ENCODE results near the gene MMP2. TPM values are rescaled to one million over a fixed set of nuclear protein-coding genes. Genes with fewer than 3 reads are reported as not detected.

MMP2 gene
- total RNA-seq, 1 donor from 2014 or later = not detected

DNA sequence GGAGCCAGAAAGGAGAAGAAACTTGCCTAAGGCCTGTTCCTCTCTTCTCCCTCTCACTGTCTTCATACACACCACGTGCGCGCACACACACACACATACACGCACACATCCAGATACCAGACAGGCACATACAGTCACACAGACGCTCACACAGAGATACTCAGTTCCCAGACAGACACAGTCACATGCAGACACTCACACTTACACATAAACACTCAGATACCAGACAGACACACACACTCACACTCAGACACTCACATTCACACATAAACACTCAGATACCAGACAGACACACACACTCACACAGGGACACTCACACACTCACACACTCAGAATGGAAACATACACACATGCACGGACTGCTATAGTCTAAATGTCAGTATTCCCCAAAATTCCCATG is 24.1 kb upstream of the MMP2 start:
- intact Hi-C loops (cut with micrococcal nuclease) = no loop called here
- Mint-ChIP-seq H3K4me3 (no peak overlapping the region), H3K27ac (no peak overlapping the region), H3K4me1 (no peaks in the 10 kb centered on the region), H3K36me3 (ENCODE audit: low read depth) (no peaks in the 10 kb centered on the region), H3K27me3 (no peaks in the 10 kb centered on the region), H3K9me3 (no peaks in the 10 kb centered on the region)
- DNase-seq = no peak

- intact Hi-C loops (cut with micrococcal nuclease) = no loop called here
- no peak for DNase-seq
- no peaks in the 10 kb centered on the region for H3K27me3 Mint-ChIP-seq
- H3K4me3 Mint-ChIP-seq = no peak overlapping the region
- no peaks in the 10 kb centered on the region for H3K36me3 Mint-ChIP-seq (ENCODE audit: low read depth)
- no peak overlapping the region for H3K27ac Mint-ChIP-seq
- H3K9me3 Mint-ChIP-seq = no peaks in the 10 kb centered on the region
- H3K4me1 Mint-ChIP-seq = peaks cover 6% of the 10 kb centered on the region
Observed at GRCh38 chr16:55462241-55462640, 16.8 kb upstream of the MMP2 start.

DNA sequence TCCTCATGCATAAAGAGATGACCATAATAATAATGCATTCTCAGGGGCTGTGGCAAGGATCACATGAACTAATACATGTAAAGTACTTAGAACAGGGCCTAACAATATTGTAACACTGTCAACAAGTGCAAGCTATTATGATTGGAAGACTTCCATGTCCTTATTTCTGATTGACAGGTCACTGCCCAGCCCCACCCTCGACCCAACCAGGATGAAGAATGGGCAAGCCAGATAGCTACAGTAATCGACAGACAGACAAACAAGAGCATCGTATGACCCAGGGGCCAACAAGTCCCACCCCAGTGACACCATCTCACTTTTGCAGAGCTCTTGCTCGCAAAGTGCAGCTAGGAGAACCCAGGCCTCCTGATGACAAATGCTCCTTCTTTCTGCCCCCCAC is 14.6 kb upstream of the MMP2 start:
- no peak for DNase-seq
- intact Hi-C loops (cut with micrococcal nuclease) = no loop called here
- Mint-ChIP-seq H3K4me3 (no peak overlapping the region), H3K27ac (no peak overlapping the region), H3K9me3 (no peaks in the 10 kb centered on the region), H3K36me3 (ENCODE audit: low read depth) (no peaks in the 10 kb centered on the region), H3K4me1 (peaks cover 6% of the 10 kb centered on the region), H3K27me3 (no peaks in the 10 kb centered on the region)

GRCh38 chr16:55465077-55465896 is 13.7 kb upstream of the MMP2 start:
- Mint-ChIP-seq H3K4me3 (no peak overlapping the region), H3K36me3 (ENCODE audit: low read depth) (no peaks in the 10 kb centered on the region), H3K27me3 (no peaks in the 10 kb centered on the region), H3K4me1 (peaks cover 6% of the 10 kb centered on the region), H3K9me3 (no peaks in the 10 kb centered on the region), H3K27ac (peak overlapping the region; percentile 42)
- DNase-seq = peak; percentile 95
- intact Hi-C loops (cut with micrococcal nuclease) = loop anchor here (1.0 kb wide), 3 partner anchors 78 to 378 kb away; no protein-coding TSS in a partner anchor

- Mint-ChIP-seq H3K27me3 (no peaks in the 10 kb centered on the region), H3K4me3 (no peak overlapping the region), H3K36me3 (ENCODE audit: low read depth) (no peaks in the 10 kb centered on the region), H3K4me1 (peaks cover 6% of the 10 kb centered on the region), H3K9me3 (no peaks in the 10 kb centered on the region), H3K27ac (no peak overlapping the region)
- DNase-seq = no peak
- intact Hi-C loops (cut with micrococcal nuclease) = no loop called here
Observed at GRCh38 chr16:55466209-55466608, 12.8 kb upstream of the MMP2 start.

DNA sequence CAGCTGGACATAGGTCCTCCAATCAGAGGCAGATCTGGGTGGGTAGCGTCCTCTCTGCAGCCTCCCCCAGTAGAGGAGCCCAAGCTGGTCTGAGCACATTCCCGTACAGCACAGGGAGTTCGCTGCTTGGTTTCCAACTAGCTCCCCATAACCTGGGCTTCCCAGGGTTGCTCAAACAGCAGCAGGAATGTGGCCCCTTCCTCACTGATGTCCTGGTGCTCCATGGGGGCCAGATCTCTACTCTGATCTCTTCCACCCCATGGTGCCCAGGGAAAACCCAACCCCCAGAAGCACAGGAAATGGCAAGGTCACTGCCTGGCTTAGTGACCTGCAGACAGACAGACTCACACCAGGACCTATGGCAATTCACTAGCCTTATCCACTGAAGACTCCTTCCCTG is 11.1 kb upstream of the MMP2 start:
- Mint-ChIP-seq H3K4me1 (peaks cover 11% of the 10 kb centered on the region), H3K9me3 (no peaks in the 10 kb centered on the region), H3K27ac (no peak overlapping the region), H3K36me3 (ENCODE audit: low read depth) (no peaks in the 10 kb centered on the region), H3K27me3 (no peaks in the 10 kb centered on the region), H3K4me3 (no peak overlapping the region)
- DNase-seq = no peak
- intact Hi-C loops (cut with micrococcal nuclease) = no loop called here

- DNase-seq = no peak
- H3K27ac Mint-ChIP-seq = no peak overlapping the region
- H3K36me3 Mint-ChIP-seq (ENCODE audit: low read depth) = no peaks in the 10 kb centered on the region
- peaks cover 11% of the 10 kb centered on the region for H3K4me1 Mint-ChIP-seq
- intact Hi-C loops (cut with micrococcal nuclease) = no loop called here
- no peaks in the 10 kb centered on the region for H3K9me3 Mint-ChIP-seq
- no peaks in the 10 kb centered on the region for H3K27me3 Mint-ChIP-seq
- H3K4me3 Mint-ChIP-seq = no peak overlapping the region
Observed at GRCh38 chr16:55468352-55468990, 10.5 kb upstream of the MMP2 start.

DNA sequence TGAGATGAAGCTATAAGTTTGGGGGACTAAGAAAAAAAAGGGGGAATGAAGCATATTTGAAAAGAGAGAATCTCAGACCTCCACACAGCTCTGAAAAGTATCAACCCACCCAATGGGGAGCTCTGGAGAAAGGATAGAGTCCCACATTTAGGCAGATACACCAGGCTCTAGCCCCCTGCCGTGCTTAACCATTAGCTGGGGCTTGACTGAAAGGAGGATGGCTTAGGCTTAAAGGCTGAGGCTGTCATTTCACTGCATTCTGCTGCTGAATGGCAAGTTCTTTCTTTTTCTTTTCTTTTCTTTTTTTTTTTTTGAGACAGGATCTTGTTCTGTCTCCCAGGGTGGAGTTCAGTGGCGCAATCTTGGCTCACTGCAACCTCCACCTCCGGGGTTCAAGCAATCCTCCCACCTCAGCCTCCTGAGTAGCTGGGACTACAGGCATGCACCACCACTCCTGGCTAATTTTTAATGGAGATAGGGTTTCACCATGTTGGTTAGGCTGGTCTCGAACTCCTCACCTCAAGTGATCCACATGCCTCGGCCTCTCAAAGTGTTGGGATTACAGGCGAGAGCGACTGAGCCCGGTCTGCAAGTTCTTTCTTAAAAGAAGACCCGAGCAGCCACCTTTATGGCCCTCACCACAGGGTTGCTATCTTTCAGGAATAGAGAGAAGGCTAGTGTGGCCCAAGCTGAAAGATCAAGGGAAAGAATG is 9.0 kb upstream of the MMP2 start:
- no peaks in the 10 kb centered on the region for H3K36me3 Mint-ChIP-seq (ENCODE audit: low read depth)
- no peaks in the 10 kb centered on the region for H3K9me3 Mint-ChIP-seq
- H3K4me3 Mint-ChIP-seq = no peak overlapping the region
- H3K27ac Mint-ChIP-seq = no peak overlapping the region
- intact Hi-C loops (cut with micrococcal nuclease) = no loop called here
- no peak for DNase-seq
- no peaks in the 10 kb centered on the region for H3K27me3 Mint-ChIP-seq
- H3K4me1 Mint-ChIP-seq = peaks cover 11% of the 10 kb centered on the region

DNA sequence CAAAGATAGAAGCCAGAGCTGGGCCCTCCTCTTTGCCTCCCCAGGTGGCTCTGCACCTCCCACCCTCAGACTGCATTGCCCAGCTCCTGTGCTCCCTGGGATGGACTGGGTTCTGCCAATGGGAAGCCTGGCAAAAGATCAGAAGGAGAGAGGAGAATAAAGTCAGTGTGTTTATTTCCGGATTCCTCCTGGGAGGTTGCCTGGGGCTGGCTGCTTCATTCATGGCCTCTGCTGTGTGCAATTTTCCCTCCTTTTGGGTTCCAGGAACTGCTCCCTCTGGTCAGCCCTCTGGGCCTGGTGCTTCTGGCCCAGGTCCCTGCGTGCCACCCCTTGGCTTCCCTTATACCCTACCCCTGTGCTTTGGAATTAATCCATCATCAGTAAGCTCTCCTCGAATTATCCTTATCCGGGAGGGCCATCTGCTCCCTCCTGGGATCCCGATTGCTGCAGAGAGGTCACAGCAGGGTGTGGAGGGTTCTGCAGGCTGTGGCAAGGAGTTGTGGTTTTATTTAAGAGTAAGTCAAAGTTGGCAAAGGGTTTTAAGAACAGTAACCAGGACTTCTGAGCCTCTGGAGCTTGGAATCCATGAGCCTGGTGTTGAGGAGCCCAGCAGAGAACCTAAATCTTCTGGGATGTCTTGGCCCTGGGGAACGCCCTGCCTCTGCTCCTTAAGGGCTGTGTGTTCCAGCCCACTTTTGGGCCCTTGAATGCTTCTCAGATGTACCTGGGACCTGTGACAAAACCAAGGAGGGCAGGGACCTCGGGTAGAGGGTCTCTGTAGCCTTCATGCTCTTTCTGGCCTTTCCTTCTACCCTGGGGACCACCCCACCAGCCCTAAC is 8.2 kb upstream of the MMP2 start:
- DNase-seq = no peak
- no peaks in the 10 kb centered on the region for H3K36me3 Mint-ChIP-seq (ENCODE audit: low read depth)
- no peaks in the 10 kb centered on the region for H3K9me3 Mint-ChIP-seq
- intact Hi-C loops (cut with micrococcal nuclease) = loop anchor here (1.0 kb wide), 1 partner anchor 30 kb away; no protein-coding TSS in a partner anchor
- H3K4me3 Mint-ChIP-seq = no peak overlapping the region
- no peak overlapping the region for H3K27ac Mint-ChIP-seq
- no peaks in the 10 kb centered on the region for H3K27me3 Mint-ChIP-seq
- H3K4me1 Mint-ChIP-seq = peaks cover 5% of the 10 kb centered on the region

GRCh38 chr16:55471448-55472097 is 7.4 kb upstream of the MMP2 start:
- no peaks in the 10 kb centered on the region for H3K27me3 Mint-ChIP-seq
- DNase-seq = peak; percentile 60
- intact Hi-C loops (cut with micrococcal nuclease) = loop anchor here (1.0 kb wide), 1 partner anchor 29 kb away; no protein-coding TSS in a partner anchor

GRCh38 chr16:55473587-55473986 is 5.4 kb upstream of the MMP2 start:
- Mint-ChIP-seq H3K9me3 (no peaks in the 10 kb centered on the region), H3K4me1 (peaks cover 5% of the 10 kb centered on the region), H3K4me3 (no peak overlapping the region), H3K36me3 (ENCODE audit: low read depth) (no peaks in the 10 kb centered on the region), H3K27me3 (peaks cover 10% of the 10 kb centered on the region), H3K27ac (no peak overlapping the region)
- intact Hi-C loops (cut with micrococcal nuclease) = no loop called here
- DNase-seq = no peak

More at GRCh38 chr16:55471448-55472097, 7.4 kb upstream of the MMP2 start:
- Mint-ChIP-seq H3K4me3 (no peak overlapping the region), H3K36me3 (ENCODE audit: low read depth) (no peaks in the 10 kb centered on the region), H3K9me3 (no peaks in the 10 kb centered on the region), H3K27ac (peak overlapping the region; percentile 59), H3K4me1 (peaks cover 5% of the 10 kb centered on the region)

GRCh38 chr16:55474821-55475220 is 4.2 kb upstream of the MMP2 start:
- H3K4me3 Mint-ChIP-seq = no peak overlapping the region
- H3K9me3 Mint-ChIP-seq = no peaks in the 10 kb centered on the region
- peaks cover 9% of the 10 kb centered on the region for H3K4me1 Mint-ChIP-seq
- no peak overlapping the region for H3K27ac Mint-ChIP-seq
- H3K36me3 Mint-ChIP-seq (ENCODE audit: low read depth) = no peaks in the 10 kb centered on the region
- DNase-seq = no peak
- intact Hi-C loops (cut with micrococcal nuclease) = no loop called here
- H3K27me3 Mint-ChIP-seq = peaks cover 18% of the 10 kb centered on the region

GRCh38 chr16:55475919-55476318 is 3.1 kb upstream of the MMP2 start:
- peaks cover 9% of the 10 kb centered on the region for H3K4me1 Mint-ChIP-seq
- no peak overlapping the region for H3K27ac Mint-ChIP-seq
- no peak overlapping the region for H3K4me3 Mint-ChIP-seq
- H3K27me3 Mint-ChIP-seq = peaks cover 27% of the 10 kb centered on the region
- DNase-seq = no peak
- no peaks in the 10 kb centered on the region for H3K9me3 Mint-ChIP-seq
- H3K36me3 Mint-ChIP-seq (ENCODE audit: low read depth) = no peaks in the 10 kb centered on the region
- intact Hi-C loops (cut with micrococcal nuclease) = no loop called here
